LNCAP (cell line): ENCODE results near the gene CHPF2.

Experiments
- CTCF ChIP-seq: fragments of 450-650 bp; IDR thresholded peaks from 2 replicates; pipeline ENCODE4 v1.5.1; 2017; ENCODE audit warnings: mild to moderate bottlenecking

The CHPF2 gene

DNA sequence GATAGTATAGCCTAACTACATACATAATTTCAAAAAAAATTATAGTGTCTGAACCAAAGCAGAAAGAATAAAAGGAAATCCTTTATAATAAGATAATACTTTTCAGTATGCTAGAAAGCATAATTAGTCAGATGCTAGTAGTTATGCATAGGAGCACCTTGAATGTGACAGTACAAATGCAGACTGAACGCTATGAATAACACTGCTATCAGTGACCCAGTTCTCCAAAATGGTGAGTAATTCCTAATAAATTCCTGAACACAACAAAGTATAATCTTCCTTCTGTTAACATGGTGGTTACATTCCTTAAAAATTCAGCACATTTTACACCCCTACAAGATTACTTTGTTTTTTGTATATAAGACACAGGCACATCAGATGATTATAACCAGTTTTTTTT lies 1.2 kb upstream of the CHPF2 start:
- TF ChIP-seq CTCF, result no peak

DNA sequence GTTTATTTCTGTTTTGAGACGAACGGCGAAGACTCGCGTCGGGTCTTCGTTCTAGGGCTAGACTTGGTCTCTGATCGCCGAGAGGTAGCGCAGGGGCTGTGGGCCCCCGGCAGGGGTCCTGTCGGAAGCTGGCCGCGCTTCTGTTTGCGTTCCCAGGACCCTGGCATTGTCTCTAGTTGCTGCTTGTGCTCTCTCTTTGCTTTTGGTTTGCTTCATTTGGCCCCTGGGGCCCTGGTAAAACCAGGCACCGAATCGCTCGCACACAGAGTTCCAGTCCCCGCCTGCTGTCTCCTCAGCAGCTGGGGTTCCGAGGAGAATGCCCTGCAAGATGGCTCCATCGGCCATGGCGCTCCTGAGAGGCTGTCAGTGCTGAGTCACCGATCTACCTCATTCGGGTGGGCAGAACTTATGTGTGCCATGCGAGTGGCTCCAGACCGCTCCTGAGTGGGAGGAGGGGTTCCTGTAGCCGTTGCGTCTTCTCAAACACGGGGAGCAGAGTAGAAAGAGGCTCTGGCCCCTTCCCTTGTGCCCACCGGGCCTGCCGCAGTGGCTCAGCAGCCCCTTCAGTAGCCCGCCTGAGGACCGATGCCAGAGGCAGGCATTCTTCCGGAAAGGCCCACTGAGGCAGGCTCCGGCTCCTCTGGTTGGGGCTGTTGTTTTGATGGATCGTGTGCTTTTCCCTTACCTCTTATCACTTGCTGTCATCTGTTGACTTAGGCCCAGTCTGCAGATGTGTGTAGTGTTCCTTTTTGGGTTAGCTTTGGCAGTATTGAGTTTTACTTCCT lies 826 bp downstream of the CHPF2 start:
- no peak for TF ChIP-seq CTCF

GRCh38 chr7:151233804-151234203 lies 1.5 kb downstream of the CHPF2 start:
- TF ChIP-seq CTCF, result no peak

DNA sequence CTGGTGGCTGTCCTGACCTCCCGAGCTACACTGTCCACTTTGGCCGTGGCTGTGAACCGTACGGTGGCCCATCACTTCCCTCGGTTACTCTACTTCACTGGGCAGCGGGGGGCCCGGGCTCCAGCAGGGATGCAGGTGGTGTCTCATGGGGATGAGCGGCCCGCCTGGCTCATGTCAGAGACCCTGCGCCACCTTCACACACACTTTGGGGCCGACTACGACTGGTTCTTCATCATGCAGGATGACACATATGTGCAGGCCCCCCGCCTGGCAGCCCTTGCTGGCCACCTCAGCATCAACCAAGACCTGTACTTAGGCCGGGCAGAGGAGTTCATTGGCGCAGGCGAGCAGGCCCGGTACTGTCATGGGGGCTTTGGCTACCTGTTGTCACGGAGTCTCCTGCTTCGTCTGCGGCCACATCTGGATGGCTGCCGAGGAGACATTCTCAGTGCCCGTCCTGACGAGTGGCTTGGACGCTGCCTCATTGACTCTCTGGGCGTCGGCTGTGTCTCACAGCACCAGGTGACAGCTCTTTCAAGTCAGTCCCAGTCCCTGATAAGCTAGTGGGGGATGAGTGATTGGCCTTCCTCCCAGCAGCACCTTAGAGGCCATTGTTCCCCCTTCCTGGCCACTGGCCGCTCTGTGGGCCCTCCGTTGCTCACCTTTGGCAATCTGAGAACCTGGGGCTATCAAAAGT lies 3.0 kb downstream of the CHPF2 start:
- TF ChIP-seq CTCF, result no peak

- TF ChIP-seq CTCF, result no peak
Measured at GRCh38 chr7:151236406-151236805, 4.1 kb downstream of the CHPF2 start.

DNA sequence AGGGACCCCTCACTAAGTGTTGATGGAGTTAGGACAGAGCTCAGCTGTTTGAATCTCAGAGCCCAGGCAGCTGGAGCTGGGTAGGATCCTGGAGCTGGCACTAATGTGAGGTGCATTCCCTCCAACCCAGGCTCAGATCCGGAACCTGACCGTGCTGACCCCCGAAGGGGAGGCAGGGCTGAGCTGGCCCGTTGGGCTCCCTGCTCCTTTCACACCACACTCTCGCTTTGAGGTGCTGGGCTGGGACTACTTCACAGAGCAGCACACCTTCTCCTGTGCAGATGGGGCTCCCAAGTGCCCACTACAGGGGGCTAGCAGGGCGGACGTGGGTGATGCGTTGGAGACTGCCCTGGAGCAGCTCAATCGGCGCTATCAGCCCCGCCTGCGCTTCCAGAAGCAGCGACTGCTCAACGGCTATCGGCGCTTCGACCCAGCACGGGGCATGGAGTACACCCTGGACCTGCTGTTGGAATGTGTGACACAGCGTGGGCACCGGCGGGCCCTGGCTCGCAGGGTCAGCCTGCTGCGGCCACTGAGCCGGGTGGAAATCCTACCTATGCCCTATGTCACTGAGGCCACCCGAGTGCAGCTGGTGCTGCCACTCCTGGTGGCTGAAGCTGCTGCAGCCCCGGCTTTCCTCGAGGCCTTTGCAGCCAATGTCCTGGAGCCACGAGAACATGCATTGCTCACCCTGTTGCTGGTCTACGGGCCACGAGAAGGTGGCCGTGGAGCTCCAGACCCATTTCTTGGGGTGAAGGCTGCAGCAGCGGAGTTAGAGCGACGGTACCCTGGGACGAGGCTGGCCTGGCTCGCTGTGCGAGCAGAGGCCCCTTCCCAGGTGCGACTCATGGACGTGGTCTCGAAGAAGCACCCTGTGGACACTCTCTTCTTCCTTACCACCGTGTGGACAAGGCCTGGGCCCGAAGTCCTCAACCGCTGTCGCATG lies 5.2 kb downstream of the CHPF2 start:
- no peak for TF ChIP-seq CTCF

DNA sequence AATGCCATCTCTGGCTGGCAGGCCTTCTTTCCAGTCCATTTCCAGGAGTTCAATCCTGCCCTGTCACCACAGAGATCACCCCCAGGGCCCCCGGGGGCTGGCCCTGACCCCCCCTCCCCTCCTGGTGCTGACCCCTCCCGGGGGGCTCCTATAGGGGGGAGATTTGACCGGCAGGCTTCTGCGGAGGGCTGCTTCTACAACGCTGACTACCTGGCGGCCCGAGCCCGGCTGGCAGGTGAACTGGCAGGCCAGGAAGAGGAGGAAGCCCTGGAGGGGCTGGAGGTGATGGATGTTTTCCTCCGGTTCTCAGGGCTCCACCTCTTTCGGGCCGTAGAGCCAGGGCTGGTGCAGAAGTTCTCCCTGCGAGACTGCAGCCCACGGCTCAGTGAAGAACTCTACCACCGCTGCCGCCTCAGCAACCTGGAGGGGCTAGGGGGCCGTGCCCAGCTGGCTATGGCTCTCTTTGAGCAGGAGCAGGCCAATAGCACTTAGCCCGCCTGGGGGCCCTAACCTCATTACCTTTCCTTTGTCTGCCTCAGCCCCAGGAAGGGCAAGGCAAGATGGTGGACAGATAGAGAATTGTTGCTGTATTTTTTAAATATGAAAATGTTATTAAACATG lies 6.0 kb downstream of the CHPF2 start:
- TF ChIP-seq CTCF, result no peak
